Measurements from ENCODE around the gene GRID1.

The GRID1 gene

GRCh38 chr10:85666987-85667386 is 699.6 kb downstream of the GRID1 start:
- in situ Hi-C loops (cut with MboI; ENCODE audit: low pct_unique_long_range_greater_than_20kb, low sequenced_read_pairs, unreplicated experiment) = no loop called here
- no peak for DNase-seq (ENCODE audit: low spot score)
- no peak for TF ChIP-seq CTCF (IDR thresholded peaks at IDR 0.05; ENCODE audit: extremely low read depth, insufficient read depth, missing control alignments)

GRCh38 chr10:85666102-85666501 is 700.5 kb downstream of the GRID1 start:
- DNase-seq (ENCODE audit: low spot score) = no peak
- TF ChIP-seq CTCF (IDR thresholded peaks at IDR 0.05; ENCODE audit: extremely low read depth, insufficient read depth, missing control alignments) = no peak
- in situ Hi-C loops (cut with MboI; ENCODE audit: low pct_unique_long_range_greater_than_20kb, low sequenced_read_pairs, unreplicated experiment) = no loop called here

- in situ Hi-C loops (cut with MboI; ENCODE audit: low pct_unique_long_range_greater_than_20kb, low sequenced_read_pairs, unreplicated experiment) = no loop called here
- no peak for TF ChIP-seq CTCF (IDR thresholded peaks at IDR 0.05; ENCODE audit: extremely low read depth, insufficient read depth, missing control alignments)
- no peak for DNase-seq (ENCODE audit: low spot score)
These were observed 700.9 kb downstream of the GRID1 start for GRCh38 chr10:85665681-85666080.

- no peak for TF ChIP-seq CTCF (IDR thresholded peaks at IDR 0.05; ENCODE audit: extremely low read depth, insufficient read depth, missing control alignments)
- in situ Hi-C loops (cut with MboI; ENCODE audit: low pct_unique_long_range_greater_than_20kb, low sequenced_read_pairs, unreplicated experiment) = no loop called here
- no peak for DNase-seq (ENCODE audit: low spot score)
These were observed 701.5 kb downstream of the GRID1 start for GRCh38 chr10:85665078-85665477.

- no peak for DNase-seq (ENCODE audit: low spot score)
- in situ Hi-C loops (cut with MboI; ENCODE audit: low pct_unique_long_range_greater_than_20kb, low sequenced_read_pairs, unreplicated experiment) = no loop called here
- no peak for TF ChIP-seq CTCF (IDR thresholded peaks at IDR 0.05; ENCODE audit: extremely low read depth, insufficient read depth, missing control alignments)
These were observed 705.5 kb downstream of the GRID1 start for GRCh38 chr10:85661123-85661522.

- TF ChIP-seq CTCF (IDR thresholded peaks at IDR 0.05; ENCODE audit: extremely low read depth, insufficient read depth, missing control alignments) = no peak
- in situ Hi-C loops (cut with MboI; ENCODE audit: low pct_unique_long_range_greater_than_20kb, low sequenced_read_pairs, unreplicated experiment) = no loop called here
- DNase-seq (ENCODE audit: low spot score) = no peak
These were observed 707.3 kb downstream of the GRID1 start for GRCh38 chr10:85659331-85659730.

GRCh38 chr10:85658518-85658917 is 708.1 kb downstream of the GRID1 start:
- TF ChIP-seq CTCF (IDR thresholded peaks at IDR 0.05; ENCODE audit: extremely low read depth, insufficient read depth, missing control alignments) = no peak
- in situ Hi-C loops (cut with MboI; ENCODE audit: low pct_unique_long_range_greater_than_20kb, low sequenced_read_pairs, unreplicated experiment) = no loop called here
- DNase-seq (ENCODE audit: low spot score) = no peak
